ENCODE results near the gene TSPAN33.
"Not testable (repeated sequence)": the region's sequence is repeated elsewhere in the genome, so short reads cannot be mapped to it uniquely, and the experiment has no call there.

GRCh38 chr7:129216821-129217416, 72.4 kb downstream of the TSPAN33 start:
- not testable (repeated sequence) for TF ChIP-seq CTCF (conservative IDR thresholded peaks at IDR 0.05); ZFX (IDR thresholded peaks at IDR 0.05)

Measured in C4-2B (cell line).